Measurements from ENCODE around the gene C19orf33. TPM values are rescaled to one million over a fixed set of nuclear protein-coding genes. Genes with fewer than 3 reads are reported as not detected.

The C19orf33 gene
- total and polyA plus RNA-seq, 2 donors from 2014 or later = 40.3 to 43.9 TPM

DNA sequence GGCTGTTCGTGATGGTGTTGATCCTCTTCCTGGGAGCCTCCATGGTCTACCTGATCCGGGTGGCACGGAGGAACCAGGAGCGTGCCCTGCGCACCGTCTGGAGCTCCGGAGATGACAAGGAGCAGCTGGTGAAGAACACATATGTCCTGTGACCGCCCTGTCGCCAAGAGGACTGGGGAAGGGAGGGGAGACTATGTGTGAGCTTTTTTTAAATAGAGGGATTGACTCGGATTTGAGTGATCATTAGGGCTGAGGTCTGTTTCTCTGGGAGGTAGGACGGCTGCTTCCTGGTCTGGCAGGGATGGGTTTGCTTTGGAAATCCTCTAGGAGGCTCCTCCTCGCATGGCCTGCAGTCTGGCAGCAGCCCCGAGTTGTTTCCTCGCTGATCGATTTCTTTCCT, 12.2 kb upstream of the C19orf33 start:
- no peak overlapping the region for H3K27ac ChIP-seq (ENCODE audit: low read depth in 2 of 2, low read length in 2 of 2)

DNA sequence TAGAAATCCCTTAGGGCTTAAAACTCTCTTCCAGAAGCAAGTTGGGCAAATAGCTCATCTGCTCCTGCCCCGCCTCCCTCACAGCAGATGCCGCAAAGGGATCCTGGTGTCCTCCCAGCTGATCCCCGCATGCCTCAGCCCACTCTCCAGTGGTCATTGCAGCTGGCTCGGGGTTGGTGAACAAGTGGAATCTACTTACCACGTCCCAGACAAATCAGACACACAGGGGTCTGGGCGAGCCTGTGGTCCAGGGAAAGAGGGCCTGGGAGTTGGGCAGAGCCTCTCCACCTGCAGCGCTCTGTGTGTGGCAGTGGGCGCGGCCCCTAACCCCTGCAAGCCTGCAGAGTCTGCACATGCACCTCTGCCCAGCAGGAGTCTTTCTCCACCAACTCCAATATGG, 10.8 kb upstream of the C19orf33 start:
- Histone ChIP-seq H3K27me3 (ENCODE audit: control insufficient read depth, insufficient read depth, low read length) (no peaks in the 10 kb centered on the region), H3K9me3 (ENCODE audit: control insufficient read depth in 2 of 3, insufficient read depth in 1 of 3, low read length in 3 of 3) (no peaks in the 10 kb centered on the region), H3K36me3 (ENCODE audit: control insufficient read depth in 2 of 3, insufficient read depth in 3 of 3, low read length in 3 of 3) (peaks cover 0 to 33% (median 17%) of the 10 kb centered on the region in 3 donors), H3K4me3 (ENCODE audit: low read length in 3 of 3) (no peak overlapping the region), H3K9ac (ENCODE audit: low read length in 3 of 3) (no peak overlapping the region), H3K4me1 (ENCODE audit: control insufficient read depth in 2 of 3, insufficient read depth in 2 of 3, low read depth in 1 of 3, low read length in 3 of 3) (no peaks in the 10 kb centered on the region), H3K27ac (ENCODE audit: low read depth in 2 of 2, low read length in 2 of 2) (no peak overlapping the region)
- TF ChIP-seq, protein P1, sequence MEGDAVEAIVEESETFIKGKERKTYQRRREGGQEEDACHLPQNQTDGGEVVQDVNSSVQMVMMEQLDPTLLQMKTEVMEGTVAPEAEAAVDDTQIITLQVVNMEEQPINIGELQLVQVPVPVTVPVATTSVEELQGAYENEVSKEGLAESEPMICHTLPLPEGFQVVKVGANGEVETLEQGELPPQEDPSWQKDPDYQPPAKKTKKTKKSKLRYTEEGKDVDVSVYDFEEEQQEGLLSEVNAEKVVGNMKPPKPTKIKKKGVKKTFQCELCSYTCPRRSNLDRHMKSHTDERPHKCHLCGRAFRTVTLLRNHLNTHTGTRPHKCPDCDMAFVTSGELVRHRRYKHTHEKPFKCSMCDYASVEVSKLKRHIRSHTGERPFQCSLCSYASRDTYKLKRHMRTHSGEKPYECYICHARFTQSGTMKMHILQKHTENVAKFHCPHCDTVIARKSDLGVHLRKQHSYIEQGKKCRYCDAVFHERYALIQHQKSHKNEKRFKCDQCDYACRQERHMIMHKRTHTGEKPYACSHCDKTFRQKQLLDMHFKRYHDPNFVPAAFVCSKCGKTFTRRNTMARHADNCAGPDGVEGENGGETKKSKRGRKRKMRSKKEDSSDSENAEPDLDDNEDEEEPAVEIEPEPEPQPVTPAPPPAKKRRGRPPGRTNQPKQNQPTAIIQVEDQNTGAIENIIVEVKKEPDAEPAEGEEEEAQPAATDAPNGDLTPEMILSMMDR (IDR thresholded peaks at IDR 0.05; ENCODE audit: borderline replicate concordance, extremely low read depth, insufficient read depth) = no peak
- DNase-seq (no peak), FAIRE-seq (no peak)
- intact Hi-C loops (cut with DNase I) = no loop called here

More for the DNA sequence above, 12.2 kb upstream of the C19orf33 start:
- no peak for DNase-seq
- intact Hi-C loops (cut with DNase I) = no loop called here
- Histone ChIP-seq H3K27me3 (ENCODE audit: control insufficient read depth, insufficient read depth, low read length) (no peaks in the 10 kb centered on the region), H3K9me3 (ENCODE audit: control insufficient read depth in 2 of 3, insufficient read depth in 1 of 3, low read length in 3 of 3) (no peaks in the 10 kb centered on the region), H3K4me3 (ENCODE audit: low read length in 3 of 3) (no peak overlapping the region), H3K9ac (ENCODE audit: low read length in 3 of 3) (no peak overlapping the region), H3K36me3 (ENCODE audit: control insufficient read depth in 2 of 3, insufficient read depth in 3 of 3, low read length in 3 of 3) (peaks cover 0 to 40% (median 17%) of the 10 kb centered on the region in 3 donors), H3K4me1 (ENCODE audit: control insufficient read depth in 2 of 3, insufficient read depth in 2 of 3, low read depth in 1 of 3, low read length in 3 of 3) (no peaks in the 10 kb centered on the region)
- no peak for FAIRE-seq
- TF ChIP-seq, protein P1 (IDR thresholded peaks at IDR 0.05; ENCODE audit: borderline replicate concordance, extremely low read depth, insufficient read depth) = no peak

DNA sequence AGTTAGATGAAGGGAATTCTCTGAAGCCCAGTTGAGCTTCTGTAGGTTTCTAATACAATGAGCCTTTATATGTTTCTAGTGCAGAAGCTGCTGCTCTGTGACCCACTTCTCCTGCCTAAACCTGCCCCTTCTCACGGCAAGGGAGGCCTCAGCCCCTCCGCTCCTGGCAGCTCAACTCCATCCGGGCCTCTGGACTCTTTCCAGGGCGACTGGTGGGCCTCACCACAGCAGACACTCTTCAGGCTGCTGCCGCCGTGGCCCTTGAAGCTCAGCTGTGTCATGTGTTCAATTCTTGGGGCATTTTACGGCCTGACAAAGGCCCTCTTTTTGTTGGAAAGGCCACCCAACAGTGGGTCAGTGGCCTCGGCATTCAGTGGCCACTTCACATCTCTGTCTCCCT, 10.0 kb upstream of the C19orf33 start:
- TF ChIP-seq, protein P1 (IDR thresholded peaks at IDR 0.05; ENCODE audit: borderline replicate concordance, extremely low read depth, insufficient read depth) = no peak
- H3K27me3 ChIP-seq (ENCODE audit: control insufficient read depth, insufficient read depth, low read length) = no peaks in the 10 kb centered on the region
- DNase-seq (no peak), FAIRE-seq (no peak)
- H3K9me3 ChIP-seq (ENCODE audit: control insufficient read depth in 2 of 3, insufficient read depth in 1 of 3, low read length in 3 of 3) = no peaks in the 10 kb centered on the region
- no peaks in the 10 kb centered on the region for H3K4me1 ChIP-seq (ENCODE audit: control insufficient read depth in 2 of 3, insufficient read depth in 2 of 3, low read depth in 1 of 3, low read length in 3 of 3)
- H3K9ac ChIP-seq (ENCODE audit: low read length in 3 of 3) = no peak overlapping the region
- H3K27ac ChIP-seq (ENCODE audit: low read depth in 2 of 2, low read length in 2 of 2) = no peak overlapping the region
- H3K36me3 ChIP-seq (ENCODE audit: control insufficient read depth in 2 of 3, insufficient read depth in 3 of 3, low read length in 3 of 3) = peaks cover 0 to 27% (median 14%) of the 10 kb centered on the region in 3 donors
- no peak overlapping the region for H3K4me3 ChIP-seq (ENCODE audit: low read length in 3 of 3)
- intact Hi-C loops (cut with DNase I) = no loop called here

All from kidney (tissue), 14 donors.